Dendritic cell treated with granulocyte-macrophage colony-stimulating factor and Interleukin-4, amounts not matched to agents 40 ng/mL and 50 ng/mL, for 4 days (primary cell): ENCODE data around the gene DDX11.
"Not testable (repeated sequence)": the region's sequence is repeated elsewhere in the genome, so short reads cannot be mapped to it uniquely, and the experiment has no call there.

Source experiments
- H3K27ac Mint-ChIP-seq: one replicate; pipeline ENCODE4 v1.8.0; 2022; ENCODE audit warnings: mild to moderate bottlenecking, mixed read lengths
- H3K27me3 Mint-ChIP-seq: one replicate; pipeline ENCODE4 v1.8.0; 2022; ENCODE audit warnings: mild to moderate bottlenecking, mixed read lengths
- H3K36me3 Mint-ChIP-seq: one replicate; pipeline ENCODE4 v1.8.0; 2022; ENCODE audit warnings: low read depth, mixed read lengths
- H3K4me1 Mint-ChIP-seq: one replicate; pipeline ENCODE4 v1.8.0; 2022; ENCODE audit warnings: low read depth, mixed read lengths
- H3K4me3 Mint-ChIP-seq: one replicate; pipeline ENCODE4 v1.8.0; 2022; ENCODE audit warnings: mild to moderate bottlenecking, moderate library complexity, mixed read lengths
- H3K9me3 Mint-ChIP-seq: one replicate; pipeline ENCODE4 v1.8.0; 2022; ENCODE audit warnings: mixed read lengths
- intact Hi-C: fragments of 100-400 bp; cut with micrococcal nuclease; formaldehyde crosslinking; loops from one replicate; pipeline ENCODE4 v1.15.0; 2022

Gene DDX11

GRCh38 chr12:31098363-31098762, 24.7 kb downstream of the DDX11 start:
- H3K9me3 Mint-ChIP-seq, H3K27me3 Mint-ChIP-seq, H3K4me1 Mint-ChIP-seq, intact Hi-C loops, H3K4me3 Mint-ChIP-seq, H3K27ac Mint-ChIP-seq: not testable (repeated sequence)
- H3K36me3 Mint-ChIP-seq, result peaks cover 90% of the 10 kb centered on the region

GRCh38 chr12:31098771-31099170, 25.1 kb downstream of the DDX11 start:
- H3K4me1 Mint-ChIP-seq, H3K9me3 Mint-ChIP-seq, H3K27ac Mint-ChIP-seq, intact Hi-C loops, H3K4me3 Mint-ChIP-seq, H3K27me3 Mint-ChIP-seq: not testable (repeated sequence)
- H3K36me3 Mint-ChIP-seq, result peaks cover 92% of the 10 kb centered on the region

- H3K4me1 Mint-ChIP-seq, result not testable (repeated sequence)
- peaks cover 92% of the 10 kb centered on the region for H3K36me3 Mint-ChIP-seq
Observed at GRCh38 chr12:31099434-31099833, 25.8 kb downstream of the DDX11 start.

GRCh38 chr12:31100503-31101208, 27.0 kb downstream of the DDX11 start:
- H3K27ac Mint-ChIP-seq, intact Hi-C loops, H3K4me1 Mint-ChIP-seq, H3K9me3 Mint-ChIP-seq, H3K27me3 Mint-ChIP-seq, H3K4me3 Mint-ChIP-seq: not testable (repeated sequence)
- peaks cover 87% of the 10 kb centered on the region for H3K36me3 Mint-ChIP-seq

More at GRCh38 chr12:31099434-31099833, 25.8 kb downstream of the DDX11 start:
- intact Hi-C loops, H3K27me3 Mint-ChIP-seq, H3K27ac Mint-ChIP-seq, H3K9me3 Mint-ChIP-seq, H3K4me3 Mint-ChIP-seq: not testable (repeated sequence)

- peaks cover 72% of the 10 kb centered on the region for H3K36me3 Mint-ChIP-seq
- intact Hi-C loops, H3K4me1 Mint-ChIP-seq, H3K27me3 Mint-ChIP-seq, H3K9me3 Mint-ChIP-seq, H3K4me3 Mint-ChIP-seq, H3K27ac Mint-ChIP-seq: not testable (repeated sequence)
Observed at GRCh38 chr12:31102125-31102524, 28.5 kb downstream of the DDX11 start.

DNA sequence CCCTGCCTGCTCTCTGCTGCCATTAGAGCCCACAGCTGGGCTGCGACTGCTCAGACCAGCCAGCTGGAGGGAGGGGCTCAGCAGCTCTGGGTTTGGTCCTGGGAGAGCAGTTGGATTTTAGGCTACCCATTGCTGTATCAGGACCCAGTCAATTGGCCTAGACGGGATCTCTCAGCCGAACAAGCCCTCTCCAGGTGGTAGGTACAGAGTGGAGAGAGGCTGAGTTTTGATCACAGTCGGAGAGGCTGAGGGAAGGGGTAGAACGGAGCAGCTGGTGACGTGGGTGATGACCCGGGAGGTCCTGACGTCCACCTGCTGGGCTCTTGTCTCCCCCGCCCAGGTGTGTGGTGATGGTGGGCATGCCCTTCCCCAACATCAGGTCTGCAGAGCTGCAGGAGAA, 28.9 kb downstream of the DDX11 start:
- H3K36me3 Mint-ChIP-seq, result peaks cover 70% of the 10 kb centered on the region
- intact Hi-C loops, H3K4me3 Mint-ChIP-seq, H3K27me3 Mint-ChIP-seq, H3K9me3 Mint-ChIP-seq, H3K27ac Mint-ChIP-seq, H3K4me1 Mint-ChIP-seq: not testable (repeated sequence)

GRCh38 chr12:31103561-31103975, 29.9 kb downstream of the DDX11 start:
- H3K27me3 Mint-ChIP-seq, H3K9me3 Mint-ChIP-seq, intact Hi-C loops, H3K4me1 Mint-ChIP-seq, H3K27ac Mint-ChIP-seq, H3K4me3 Mint-ChIP-seq: not testable (repeated sequence)
- H3K36me3 Mint-ChIP-seq, result peaks cover 62% of the 10 kb centered on the region

DNA sequence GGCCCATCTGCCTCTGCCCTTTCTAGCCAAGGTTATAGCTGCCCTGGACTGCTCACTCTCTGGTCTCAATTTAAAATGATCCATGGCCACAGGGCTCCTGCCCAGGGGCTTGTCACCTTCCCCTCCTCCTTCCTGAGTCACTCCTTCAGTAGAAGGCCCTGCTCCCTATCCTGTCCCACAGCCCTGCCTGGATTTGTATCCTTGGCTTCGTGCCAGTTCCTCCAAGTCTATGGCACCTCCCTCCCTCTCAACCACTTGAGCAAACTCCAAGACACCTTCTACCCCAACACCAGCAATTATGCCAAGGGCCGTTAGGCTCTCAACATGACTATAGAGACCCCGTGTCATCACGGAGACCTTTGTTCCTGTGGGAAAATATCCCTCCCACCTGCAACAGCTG, 30.6 kb downstream of the DDX11 start:
- H3K4me3 Mint-ChIP-seq, H3K4me1 Mint-ChIP-seq, intact Hi-C loops, H3K9me3 Mint-ChIP-seq, H3K27me3 Mint-ChIP-seq, H3K27ac Mint-ChIP-seq: not testable (repeated sequence)
- H3K36me3 Mint-ChIP-seq, result peaks cover 58% of the 10 kb centered on the region

- H3K27ac Mint-ChIP-seq, H3K4me3 Mint-ChIP-seq, intact Hi-C loops, H3K9me3 Mint-ChIP-seq, H3K4me1 Mint-ChIP-seq, H3K27me3 Mint-ChIP-seq: not testable (repeated sequence)
- peaks cover 54% of the 10 kb centered on the region for H3K36me3 Mint-ChIP-seq
Observed at GRCh38 chr12:31104773-31105172, 31.1 kb downstream of the DDX11 start.

DNA sequence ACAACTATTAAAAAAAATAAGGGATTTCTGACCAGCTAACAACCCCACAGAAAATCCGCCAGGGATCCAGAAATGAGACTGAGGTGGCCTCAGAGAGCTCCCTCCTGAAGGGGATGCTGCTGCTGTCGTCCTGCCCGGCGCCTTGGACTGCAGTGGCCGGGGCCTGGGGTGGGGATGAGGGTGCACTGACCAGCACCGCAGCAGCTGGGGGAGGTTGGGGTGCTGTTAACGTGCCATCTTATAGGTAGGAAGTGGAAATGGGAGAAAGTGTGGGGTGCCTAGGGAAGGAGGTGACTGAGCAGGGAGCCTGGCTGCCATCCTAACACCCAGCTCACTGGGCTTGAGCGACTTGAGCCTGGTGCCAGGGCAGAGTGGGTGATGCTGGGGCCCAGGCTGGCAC, 32.0 kb downstream of the DDX11 start:
- Mint-ChIP-seq H3K4me1 (no peaks in the 10 kb centered on the region), H3K9me3 (no peaks in the 10 kb centered on the region), H3K27me3 (peaks cover 2% of the 10 kb centered on the region), H3K36me3 (peaks cover 45% of the 10 kb centered on the region), H3K4me3 (no peak overlapping the region), H3K27ac (no peak overlapping the region)
- intact Hi-C loops, result no loop called here

GRCh38 chr12:31106101-31106803, 32.6 kb downstream of the DDX11 start:
- no peaks in the 10 kb centered on the region for H3K9me3 Mint-ChIP-seq
- H3K27me3 Mint-ChIP-seq, result peaks cover 2% of the 10 kb centered on the region
- intact Hi-C loops, result no loop called here
- no peak overlapping the region for H3K4me3 Mint-ChIP-seq
- H3K4me1 Mint-ChIP-seq, result no peaks in the 10 kb centered on the region
- no peak overlapping the region for H3K27ac Mint-ChIP-seq
- peaks cover 39% of the 10 kb centered on the region for H3K36me3 Mint-ChIP-seq

GRCh38 chr12:31109773-31110172, 36.1 kb downstream of the DDX11 start:
- H3K9me3 Mint-ChIP-seq, H3K27ac Mint-ChIP-seq, H3K36me3 Mint-ChIP-seq, H3K4me1 Mint-ChIP-seq, H3K4me3 Mint-ChIP-seq, H3K27me3 Mint-ChIP-seq: not testable (repeated sequence)
- intact Hi-C loops, result loop anchor here (10.0 kb wide), 1 partner anchor 165 kb away; no protein-coding TSS in a partner anchor

GRCh38 chr12:31110263-31110662, 36.6 kb downstream of the DDX11 start:
- not testable (repeated sequence) for H3K4me3 Mint-ChIP-seq, H3K27ac Mint-ChIP-seq, H3K4me1 Mint-ChIP-seq, H3K27me3 Mint-ChIP-seq, H3K36me3 Mint-ChIP-seq, H3K9me3 Mint-ChIP-seq
- intact Hi-C loops, result loop anchor here (10.0 kb wide), 1 partner anchor 165 kb away; no protein-coding TSS in a partner anchor

- not testable (repeated sequence) for H3K27ac Mint-ChIP-seq, H3K4me3 Mint-ChIP-seq, H3K4me1 Mint-ChIP-seq, H3K9me3 Mint-ChIP-seq, H3K36me3 Mint-ChIP-seq
- intact Hi-C loops, result loop anchor here (10.0 kb wide), 1 partner anchor 160 kb away; no protein-coding TSS in a partner anchor
- H3K27me3 Mint-ChIP-seq, result peaks cover 37% of the 10 kb centered on the region
Observed at GRCh38 chr12:31115092-31115601, 41.5 kb downstream of the DDX11 start.
